Breast epithelium (tissue), 4 donors: Measurements from ENCODE around the gene CASZ1. TPM values are rescaled to one million over a fixed set of nuclear protein-coding genes. Genes with fewer than 3 reads are reported as not detected.

Experiments
- DNase-seq, 2 donors: peaks; one replicate each; pipeline ENCODE4 v3.0.0-alpha.2; 2019; ENCODE audit warnings: low spot score in 2 of 2
- H3K27ac ChIP-seq, 2 donors: fragments of 200-600 bp; sonication (generic) in 1 of 2; one replicate each; pipeline ENCODE4 v1.5.1; 2016 to 2019; ENCODE audit warnings: mild to moderate bottlenecking in 1 of 2
- H3K27me3 ChIP-seq, 2 donors: fragments of 200-600 bp; sonication (generic) in 1 of 2; one replicate each; pipeline versions ENCODE4 v1.5.1 to v1.6.0; 2017 to 2019; ENCODE audit warnings: control low read depth in 1 of 2, mild to moderate bottlenecking in 1 of 2
- H3K36me3 ChIP-seq: fragments of 200-600 bp; one replicate; pipeline ENCODE4 v1.5.1; 2019
- H3K4me1 ChIP-seq, 2 donors: fragments of 200-600 bp; sonication (generic); one replicate each; pipeline ENCODE4 v1.5.1; 2016 to 2019; ENCODE audit warnings: control low read depth in 1 of 2
- H3K4me3 ChIP-seq, 3 donors: fragments of 200-600 bp; sonication (generic); 1 replicate in 2 of 3; 2 replicates in 1 of 3; pipeline ENCODE4 v1.5.1; 2016 to 2019; ENCODE audit warnings: mild to moderate bottlenecking in 3 of 3, moderate library complexity in 2 of 3
- H3K9me3 ChIP-seq, 2 donors: fragments of 200-600 bp; sonication (generic) in 1 of 2; one replicate each; pipeline ENCODE4 v1.5.1; 2016 to 2019; ENCODE audit warnings: control low read depth in 1 of 2
- CTCF ChIP-seq, 3 donors: fragments of 450-650 bp; IDR thresholded peaks; one replicate each; pipeline ENCODE4 v1.5.1; 2016 to 2017; ENCODE audit warnings: antibody characterized with exemption in 3 of 3, mild to moderate bottlenecking in 3 of 3, moderate library complexity in 3 of 3
- POLR2A ChIP-seq: fragments of 450-650 bp; IDR thresholded peaks from one replicate; pipeline ENCODE4 v1.6.1; 2016; ENCODE audit warnings: antibody characterized with exemption, mild to moderate bottlenecking, moderate library complexity
- POLR2AphosphoS5 ChIP-seq, 3 donors: sonication (generic); formaldehyde crosslinking; IDR thresholded peaks; one replicate each; pipeline ENCODE4 v1.6.1; 2017; ENCODE audit warnings: antibody characterized with exemption in 3 of 3
- intact Hi-C: fragments of 100-400 bp; cut with DNase I; formaldehyde crosslinking; loops from one replicate; pipeline ENCODE4 v1.15.1; 2023; ENCODE audit warnings: low total_unique reads
- total RNA-seq, 3 donors: library from RNA; depleted of rRNA; stranded (reverse); fragments of >200 nt; gene quantifications; one replicate each; pipeline ENCODE4 v1.1.0, GENCODE V29; 2016

CASZ1 gene
- total RNA-seq, 3 donors from 2014 or later, result 1.1 to 39.1 (median 32.4) TPM

GRCh38 chr1:10665930-10666850, 130.3 kb downstream of the CASZ1 start:
- intact Hi-C loops, result loop anchor here (1.0 kb wide), 1 partner anchor 50 kb away; no protein-coding TSS in a partner anchor
- H3K4me3 ChIP-seq, result no peak overlapping the region
- no peaks in the 10 kb centered on the region for H3K36me3 ChIP-seq
- H3K4me1 ChIP-seq, result peaks cover 0 to 17% of the 10 kb centered on the region in 2 donors
- TF ChIP-seq CTCF (IDR thresholded peaks at IDR 0.05) (peak in 1 of 3 donors; percentile 5), POLR2A (no peak), POLR2AphosphoS5 (IDR thresholded peaks at IDR 0.05) (peak in 1 of 3 donors; percentile 50)
- H3K27ac ChIP-seq, result peak overlapping the region; percentile 80 to 85
- peaks cover 0 to 3% of the 10 kb centered on the region in 2 donors for H3K27me3 ChIP-seq
- peak; percentile 87 to 92 for DNase-seq
- no peaks in the 10 kb centered on the region for H3K9me3 ChIP-seq

- TF ChIP-seq CTCF (IDR thresholded peaks at IDR 0.05), result no peak
- TF ChIP-seq POLR2A, result no peak
- no peak for TF ChIP-seq POLR2AphosphoS5 (IDR thresholded peaks at IDR 0.05)
- H3K4me3 ChIP-seq, result no peak overlapping the region
- H3K9me3 ChIP-seq, result no peaks in the 10 kb centered on the region
- no peaks in the 10 kb centered on the region for H3K36me3 ChIP-seq
- peaks cover 0 to 17% of the 10 kb centered on the region in 2 donors for H3K4me1 ChIP-seq
- no peak for DNase-seq
- H3K27me3 ChIP-seq, result peaks cover 0 to 3% of the 10 kb centered on the region in 2 donors
- H3K27ac ChIP-seq, result peak overlapping the region; percentile 80 to 85
- intact Hi-C loops, result loop anchor here (1.0 kb wide), 1 partner anchor 49 kb away; no protein-coding TSS in a partner anchor
Measured at GRCh38 chr1:10665226-10665625, 131.2 kb downstream of the CASZ1 start.

- no peak for TF ChIP-seq POLR2A
- no peak for TF ChIP-seq CTCF (IDR thresholded peaks at IDR 0.05)
- TF ChIP-seq POLR2AphosphoS5 (IDR thresholded peaks at IDR 0.05), result no peak
- peaks cover 0 to 3% of the 10 kb centered on the region in 2 donors for H3K27me3 ChIP-seq
- H3K9me3 ChIP-seq, result no peaks in the 10 kb centered on the region
- no peaks in the 10 kb centered on the region for H3K36me3 ChIP-seq
- DNase-seq, result no peak
- peaks cover 0 to 17% of the 10 kb centered on the region in 2 donors for H3K4me1 ChIP-seq
- intact Hi-C loops, result no loop called here
- H3K4me3 ChIP-seq, result no peak overlapping the region
- peak overlapping the region in 1 of 2 donors; percentile 5 for H3K27ac ChIP-seq
Measured at GRCh38 chr1:10664251-10664650, 132.2 kb downstream of the CASZ1 start.

- H3K4me3 ChIP-seq, result peak overlapping the region in 1 of 3 donors; percentile 13
- no peaks in the 10 kb centered on the region for H3K36me3 ChIP-seq
- peaks cover 0 to 3% of the 10 kb centered on the region in 2 donors for H3K27me3 ChIP-seq
- TF ChIP-seq POLR2AphosphoS5 (IDR thresholded peaks at IDR 0.05) (no peak), CTCF (IDR thresholded peaks at IDR 0.05) (no peak), POLR2A (no peak)
- peak overlapping the region; percentile 5 to 45 for H3K27ac ChIP-seq
- intact Hi-C loops, result no loop called here
- no peak for DNase-seq
- H3K9me3 ChIP-seq, result no peaks in the 10 kb centered on the region
- H3K4me1 ChIP-seq, result peaks cover 0 to 13% of the 10 kb centered on the region in 2 donors
Measured at GRCh38 chr1:10663678-10664035, 132.8 kb downstream of the CASZ1 start.
